ENCODE data around the gene ACBD3.
A peak's percentile ranks its signal among the peaks of the same experiment; 100 is the strongest.

The ACBD3 gene

DNA sequence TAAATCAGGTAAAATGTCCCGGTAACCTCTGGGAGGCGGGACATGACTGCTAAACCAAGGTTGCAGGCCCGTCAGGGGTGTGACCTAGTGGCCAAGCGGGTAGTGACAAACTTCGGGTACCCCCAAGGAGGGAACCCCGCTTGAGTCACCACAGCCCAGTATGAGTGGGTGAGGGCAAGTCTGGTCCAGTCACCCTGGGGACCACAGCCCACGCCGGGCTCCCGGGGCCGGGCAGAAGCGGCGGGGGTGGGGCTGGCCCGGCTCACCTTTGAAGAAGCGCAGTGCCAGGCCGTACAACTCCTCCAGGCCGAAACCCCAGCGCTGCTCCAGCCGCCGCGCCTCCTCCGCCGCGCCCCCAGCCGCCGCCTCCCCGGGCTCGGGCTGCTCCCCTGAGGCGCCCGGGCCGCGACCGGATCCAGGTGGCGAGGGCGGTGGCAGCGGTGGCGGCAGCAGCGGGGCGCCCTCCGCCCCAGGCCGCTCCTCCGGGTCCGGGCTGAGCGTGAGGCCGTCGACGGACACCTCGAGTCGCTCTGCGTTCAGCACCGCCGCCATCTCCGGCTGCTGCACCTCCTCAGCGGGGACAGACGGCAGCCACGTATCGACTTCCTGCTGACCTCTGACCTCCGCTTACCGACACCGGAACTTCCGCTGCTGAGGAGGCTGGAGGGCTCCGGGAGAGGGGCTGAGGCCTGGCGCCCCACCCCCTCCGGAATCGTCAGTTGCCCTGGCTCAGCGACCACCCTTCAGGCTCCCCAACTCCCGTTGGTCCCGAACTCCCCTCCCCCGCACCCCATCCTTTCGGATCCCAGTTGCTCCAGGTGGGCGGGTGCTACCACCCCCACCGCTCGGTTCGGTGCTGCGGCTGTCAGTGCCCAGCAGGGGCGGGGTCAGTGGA lies at the start of gene ACBD3:
TSS of gene ACBD3 (minus strand) at position 618 of the 895 bp plus-strand sequence. CDS start at position 552, 66 bp downstream.
- DNase-seq (ENCODE audit: low read depth): peak; percentile 92
- peak; percentile 82 for TF ChIP-seq MYC (IDR thresholded peaks at IDR 0.05; ENCODE audit: low read depth, low read length)
- peak; percentile 90 for TF ChIP-seq POLR2A (IDR thresholded peaks at IDR 0.05; ENCODE audit: extremely low read depth, insufficient read length)
- TF ChIP-seq, protein P1, sequence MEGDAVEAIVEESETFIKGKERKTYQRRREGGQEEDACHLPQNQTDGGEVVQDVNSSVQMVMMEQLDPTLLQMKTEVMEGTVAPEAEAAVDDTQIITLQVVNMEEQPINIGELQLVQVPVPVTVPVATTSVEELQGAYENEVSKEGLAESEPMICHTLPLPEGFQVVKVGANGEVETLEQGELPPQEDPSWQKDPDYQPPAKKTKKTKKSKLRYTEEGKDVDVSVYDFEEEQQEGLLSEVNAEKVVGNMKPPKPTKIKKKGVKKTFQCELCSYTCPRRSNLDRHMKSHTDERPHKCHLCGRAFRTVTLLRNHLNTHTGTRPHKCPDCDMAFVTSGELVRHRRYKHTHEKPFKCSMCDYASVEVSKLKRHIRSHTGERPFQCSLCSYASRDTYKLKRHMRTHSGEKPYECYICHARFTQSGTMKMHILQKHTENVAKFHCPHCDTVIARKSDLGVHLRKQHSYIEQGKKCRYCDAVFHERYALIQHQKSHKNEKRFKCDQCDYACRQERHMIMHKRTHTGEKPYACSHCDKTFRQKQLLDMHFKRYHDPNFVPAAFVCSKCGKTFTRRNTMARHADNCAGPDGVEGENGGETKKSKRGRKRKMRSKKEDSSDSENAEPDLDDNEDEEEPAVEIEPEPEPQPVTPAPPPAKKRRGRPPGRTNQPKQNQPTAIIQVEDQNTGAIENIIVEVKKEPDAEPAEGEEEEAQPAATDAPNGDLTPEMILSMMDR (IDR thresholded peaks at IDR 0.05; ENCODE audit: low read depth, low read length): no peak
- TF ChIP-seq, protein P2, sequence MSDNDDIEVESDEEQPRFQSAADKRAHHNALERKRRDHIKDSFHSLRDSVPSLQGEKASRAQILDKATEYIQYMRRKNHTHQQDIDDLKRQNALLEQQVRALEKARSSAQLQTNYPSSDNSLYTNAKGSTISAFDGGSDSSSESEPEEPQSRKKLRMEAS (IDR thresholded peaks at IDR 0.05; ENCODE audit: low read depth, low read length): peak; percentile 52
- peak within 1 kb of the TSS; percentile 90 for H3K4me3 ChIP-seq (ENCODE audit: low read depth, low read length)

DNA sequence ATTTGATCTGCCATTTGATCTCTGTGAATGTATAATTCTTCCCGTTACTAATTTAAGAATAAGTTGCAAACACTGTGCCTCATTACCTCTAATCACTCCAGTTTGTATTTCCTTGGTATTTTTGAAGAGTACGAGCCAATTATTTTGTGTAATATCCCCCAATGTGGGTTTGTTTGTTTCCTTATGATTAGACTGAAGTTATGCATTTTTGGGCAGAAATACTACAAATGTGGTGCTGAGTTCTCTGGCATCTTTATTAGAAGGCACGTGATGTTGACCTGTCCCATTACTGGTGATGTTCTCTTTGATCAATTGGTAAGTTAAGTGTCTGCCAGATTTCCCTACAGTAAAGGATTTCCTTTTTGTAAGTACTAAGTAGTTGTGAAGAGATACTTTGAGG lies 47.3 kb upstream of the ACBD3 start:
- TF ChIP-seq, protein P1 (IDR thresholded peaks at IDR 0.05; ENCODE audit: low read depth, low read length): no peak
- TF ChIP-seq MYC (IDR thresholded peaks at IDR 0.05; ENCODE audit: low read depth, low read length) (no peak), POLR2A (IDR thresholded peaks at IDR 0.05; ENCODE audit: extremely low read depth, insufficient read length) (no peak)
- TF ChIP-seq, protein P2 (IDR thresholded peaks at IDR 0.05; ENCODE audit: low read depth, low read length): no peak
- H3K4me3 ChIP-seq (ENCODE audit: low read depth, low read length): no peak overlapping the region
- DNase-seq (ENCODE audit: low read depth): no peak

DNA sequence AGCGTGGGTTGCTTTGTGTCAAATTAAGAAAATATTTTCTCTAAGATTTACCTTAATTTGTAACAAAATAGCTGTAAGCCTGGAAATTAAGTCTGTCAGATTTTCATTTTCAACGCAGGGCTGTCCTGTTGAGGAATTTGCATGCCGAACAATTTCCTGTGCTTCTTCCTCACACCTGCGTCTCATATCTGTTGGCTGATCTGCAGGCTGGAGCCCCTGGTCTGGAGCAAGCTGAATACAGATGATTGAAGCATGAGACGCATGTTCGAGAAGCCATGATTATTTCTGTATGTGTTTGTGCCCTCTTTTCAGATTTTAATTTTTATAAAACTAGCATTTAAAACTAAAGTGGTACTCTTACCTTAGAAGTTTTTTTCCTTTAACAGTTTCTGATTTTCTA lies 46.8 kb upstream of the ACBD3 start:
- DNase-seq (ENCODE audit: low read depth): no peak
- H3K4me3 ChIP-seq (ENCODE audit: low read depth, low read length): no peak overlapping the region
- TF ChIP-seq POLR2A (IDR thresholded peaks at IDR 0.05; ENCODE audit: extremely low read depth, insufficient read length): no peak
- TF ChIP-seq MYC (IDR thresholded peaks at IDR 0.05; ENCODE audit: low read depth, low read length): no peak
- TF ChIP-seq, protein P2 (IDR thresholded peaks at IDR 0.05; ENCODE audit: low read depth, low read length): no peak
- TF ChIP-seq, protein P1 (IDR thresholded peaks at IDR 0.05; ENCODE audit: low read depth, low read length): no peak

DNA sequence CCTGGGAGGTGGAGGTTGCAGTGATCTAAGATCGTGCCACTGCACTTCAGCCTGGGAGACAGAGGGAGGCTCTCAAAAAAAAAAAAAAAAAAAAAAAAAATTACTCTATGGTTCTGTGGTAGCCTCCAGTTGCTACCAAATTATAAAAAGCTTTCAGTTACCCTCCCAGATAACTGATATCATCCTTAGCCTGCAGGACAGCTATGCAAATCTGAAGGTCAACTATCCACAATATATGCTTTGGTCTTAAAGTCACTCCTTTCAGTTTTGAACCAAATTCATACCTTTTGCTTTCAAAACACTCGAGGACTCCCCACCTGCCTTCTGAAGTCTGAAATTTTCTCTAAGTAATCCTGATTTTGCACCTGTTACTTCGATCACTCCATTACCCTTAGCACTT lies 40.1 kb upstream of the ACBD3 start:
- H3K4me3 ChIP-seq (ENCODE audit: low read depth, low read length): no peak overlapping the region
- TF ChIP-seq POLR2A (IDR thresholded peaks at IDR 0.05; ENCODE audit: extremely low read depth, insufficient read length): no peak
- TF ChIP-seq, protein P1 (IDR thresholded peaks at IDR 0.05; ENCODE audit: low read depth, low read length): no peak
- TF ChIP-seq, protein P2 (IDR thresholded peaks at IDR 0.05; ENCODE audit: low read depth, low read length): no peak
- no peak for TF ChIP-seq MYC (IDR thresholded peaks at IDR 0.05; ENCODE audit: low read depth, low read length)
- no peak for DNase-seq (ENCODE audit: low read depth)

DNA sequence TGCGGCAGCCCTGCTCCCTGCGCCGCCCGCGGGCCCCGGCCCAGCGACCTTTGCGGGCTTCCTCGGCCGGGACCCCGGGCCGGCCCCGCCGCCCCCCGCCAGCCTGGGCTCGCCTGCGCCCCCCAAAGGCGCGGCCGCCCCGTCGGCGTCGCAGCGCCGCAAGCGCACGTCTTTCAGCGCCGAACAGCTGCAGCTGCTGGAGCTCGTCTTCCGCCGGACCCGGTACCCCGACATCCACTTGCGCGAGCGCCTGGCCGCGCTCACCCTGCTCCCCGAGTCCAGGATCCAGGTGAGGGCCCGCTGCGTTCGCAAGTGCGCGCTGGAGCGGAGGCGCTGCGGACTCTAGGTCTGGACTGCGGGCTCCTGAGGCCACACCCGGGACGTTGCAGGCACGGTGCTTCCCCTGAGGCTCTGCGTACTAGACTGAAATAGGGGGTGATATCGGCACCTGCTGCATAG lies 37.3 kb upstream of the ACBD3 start:
- TF ChIP-seq, protein P2 (IDR thresholded peaks at IDR 0.05; ENCODE audit: low read depth, low read length): no peak
- no peak for TF ChIP-seq POLR2A (IDR thresholded peaks at IDR 0.05; ENCODE audit: extremely low read depth, insufficient read length)
- TF ChIP-seq MYC (IDR thresholded peaks at IDR 0.05; ENCODE audit: low read depth, low read length): no peak
- TF ChIP-seq, protein P1 (IDR thresholded peaks at IDR 0.05; ENCODE audit: low read depth, low read length): no peak
- DNase-seq (ENCODE audit: low read depth): no peak
- H3K4me3 ChIP-seq (ENCODE audit: low read depth, low read length): peak overlapping the region; percentile 16

Data from NB4 (cell line).